ENCODE measurements around the gene EMX2. TPM values are rescaled to one million over a fixed set of nuclear protein-coding genes. Genes with fewer than 3 reads are reported as not detected.

The EMX2 gene
- total and polyA plus RNA-seq, 2 donors from 2014 or later, result 44.9 to 82.8 TPM

DNA sequence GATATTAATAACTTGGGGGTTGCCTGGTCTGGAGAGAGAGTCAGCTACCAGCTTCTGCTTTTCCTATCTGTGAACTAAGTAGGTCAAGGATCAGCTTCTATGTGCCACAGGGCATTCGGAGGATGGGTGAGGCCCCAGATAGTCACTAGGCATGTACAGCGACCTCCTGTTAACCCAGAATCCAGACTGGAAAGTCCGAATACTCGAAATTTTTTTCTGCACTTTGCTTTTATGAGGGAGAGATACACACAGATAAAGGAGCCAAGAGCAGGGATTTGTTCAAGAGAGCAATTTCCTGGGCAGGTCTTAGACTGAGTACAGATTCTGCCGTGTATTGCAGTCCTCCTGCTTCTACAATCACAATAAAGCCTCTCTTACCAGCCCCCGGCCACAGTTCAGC, 54.2 kb downstream of the EMX2 start:
- Histone ChIP-seq H3K9ac (ENCODE audit: low read length in 3 of 3) (no peak overlapping the region), H3K36me3 (ENCODE audit: control insufficient read depth in 2 of 3, insufficient read depth in 3 of 3, low read length in 3 of 3) (no peaks in the 10 kb centered on the region), H3K27me3 (ENCODE audit: control insufficient read depth, insufficient read depth, low read length) (no peaks in the 10 kb centered on the region), H3K9me3 (ENCODE audit: control insufficient read depth in 2 of 3, insufficient read depth in 1 of 3, low read length in 3 of 3) (no peaks in the 10 kb centered on the region), H3K4me3 (ENCODE audit: low read length in 3 of 3) (no peak overlapping the region), H3K4me1 (ENCODE audit: control insufficient read depth in 2 of 3, insufficient read depth in 2 of 3, low read depth in 1 of 3, low read length in 3 of 3) (no peaks in the 10 kb centered on the region), H3K27ac (ENCODE audit: low read depth in 2 of 2, low read length in 2 of 2) (no peak overlapping the region)
- DNase-seq (no peak), FAIRE-seq (no peak)
- intact Hi-C loops (cut with DNase I), result no loop called here
- TF ChIP-seq, protein P1, sequence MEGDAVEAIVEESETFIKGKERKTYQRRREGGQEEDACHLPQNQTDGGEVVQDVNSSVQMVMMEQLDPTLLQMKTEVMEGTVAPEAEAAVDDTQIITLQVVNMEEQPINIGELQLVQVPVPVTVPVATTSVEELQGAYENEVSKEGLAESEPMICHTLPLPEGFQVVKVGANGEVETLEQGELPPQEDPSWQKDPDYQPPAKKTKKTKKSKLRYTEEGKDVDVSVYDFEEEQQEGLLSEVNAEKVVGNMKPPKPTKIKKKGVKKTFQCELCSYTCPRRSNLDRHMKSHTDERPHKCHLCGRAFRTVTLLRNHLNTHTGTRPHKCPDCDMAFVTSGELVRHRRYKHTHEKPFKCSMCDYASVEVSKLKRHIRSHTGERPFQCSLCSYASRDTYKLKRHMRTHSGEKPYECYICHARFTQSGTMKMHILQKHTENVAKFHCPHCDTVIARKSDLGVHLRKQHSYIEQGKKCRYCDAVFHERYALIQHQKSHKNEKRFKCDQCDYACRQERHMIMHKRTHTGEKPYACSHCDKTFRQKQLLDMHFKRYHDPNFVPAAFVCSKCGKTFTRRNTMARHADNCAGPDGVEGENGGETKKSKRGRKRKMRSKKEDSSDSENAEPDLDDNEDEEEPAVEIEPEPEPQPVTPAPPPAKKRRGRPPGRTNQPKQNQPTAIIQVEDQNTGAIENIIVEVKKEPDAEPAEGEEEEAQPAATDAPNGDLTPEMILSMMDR (IDR thresholded peaks at IDR 0.05; ENCODE audit: borderline replicate concordance, extremely low read depth, insufficient read depth), result no peak

DNA sequence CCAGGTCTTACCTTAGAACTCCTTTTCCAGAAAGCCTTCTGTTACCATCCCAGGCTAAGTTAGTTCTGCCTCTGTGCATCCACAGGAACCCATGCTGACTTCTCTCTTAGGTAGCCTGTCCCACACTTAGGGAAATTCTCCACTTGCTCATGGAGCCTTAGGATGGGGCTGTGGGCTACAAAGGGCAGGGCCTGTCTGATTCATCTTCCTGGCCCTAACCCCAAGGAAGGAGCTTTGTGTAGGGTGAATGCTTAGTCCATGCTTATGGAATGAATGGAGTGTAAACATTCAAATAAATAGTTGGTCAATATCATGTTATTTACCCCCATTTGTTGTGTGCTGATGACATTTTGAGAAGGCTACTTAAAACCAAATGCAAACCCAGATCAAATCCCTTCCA, 54.7 kb downstream of the EMX2 start:
- no peaks in the 10 kb centered on the region for H3K36me3 ChIP-seq (ENCODE audit: control insufficient read depth in 2 of 3, insufficient read depth in 3 of 3, low read length in 3 of 3)
- FAIRE-seq (no peak), DNase-seq (no peak)
- intact Hi-C loops (cut with DNase I), result no loop called here
- TF ChIP-seq, protein P1 (IDR thresholded peaks at IDR 0.05; ENCODE audit: borderline replicate concordance, extremely low read depth, insufficient read depth), result no peak
- H3K9me3 ChIP-seq (ENCODE audit: control insufficient read depth in 2 of 3, insufficient read depth in 1 of 3, low read length in 3 of 3), result no peaks in the 10 kb centered on the region
- H3K27me3 ChIP-seq (ENCODE audit: control insufficient read depth, insufficient read depth, low read length), result no peaks in the 10 kb centered on the region
- no peak overlapping the region for H3K4me3 ChIP-seq (ENCODE audit: low read length in 3 of 3)
- H3K9ac ChIP-seq (ENCODE audit: low read length in 3 of 3), result no peak overlapping the region
- H3K4me1 ChIP-seq (ENCODE audit: control insufficient read depth in 2 of 3, insufficient read depth in 2 of 3, low read depth in 1 of 3, low read length in 3 of 3), result no peaks in the 10 kb centered on the region
- H3K27ac ChIP-seq (ENCODE audit: low read depth in 2 of 2, low read length in 2 of 2), result no peak overlapping the region

Other genes starting within 250 kb of the EMX2 start
- gene PDZD8, start 167.3 kb upstream of the EMX2 start, total RNA-seq, result 41.9 TPM
- gene PDZD8, start 167.3 kb upstream of the EMX2 start, polyA plus RNA-seq (ENCODE audit: insufficient read depth, low read depth, low replicate concordance), result 7.4 TPM